IMR-90 (cell line): ENCODE data around the gene TOE1. TPM values are rescaled to one million over a fixed set of nuclear protein-coding genes. Genes with fewer than 3 reads are reported as not detected.
A peak's percentile ranks its signal among the peaks of the same experiment; 100 is the strongest.

ENCODE experiments used
- ATAC-seq: fragments of 200-7000 bp; cut with Tn5 transposase; 2 replicates; pipeline ENCODE4 v1.9.1; 2020; ENCODE audit warnings: low read depth, mild to moderate bottlenecking, moderate library complexity
- BruUV-seq: library from RNA; stranded (reverse); fragments of 400-500 nt; replicated peaks from 2 replicates; lab custom pipeline; 2021; lab: Mats Ljungman, UMichigan
- CTCF ChIA-PET: fragments of 300-600 bp; formaldehyde crosslinking; extraction: SDS; loops from one replicate; lab custom pipeline; 2021; ENCODE audit warnings: antibody characterized with exemption; lab: Yijun Ruan, JAX
- POLR2A ChIA-PET: fragments of 300-600 bp; sonication (Branson Sonifier 250); formaldehyde crosslinking; loops from one replicate; lab custom pipeline; 2022; ENCODE audit warnings: antibody characterized with exemption; ENCODE audit not compliant: unreplicated experiment; lab: Charles Lee
- DNase-seq: peaks from one replicate; pipeline ENCODE4 v3.0.0; 2013
- H2AFZ ChIP-seq: replicated peaks from 2 replicates; pipeline ENCODE3; 2013; ENCODE audit warnings: low read length, mild to moderate bottlenecking; ENCODE audit not compliant: poor library complexity
- H2AK5ac ChIP-seq: 2 replicates; pipeline ENCODE4 v1.6.1; 2013; ENCODE audit warnings: low read depth, low read length, inconsistent platforms
- H2AK9ac ChIP-seq: replicated peaks from 2 replicates; pipeline ENCODE3; 2013; ENCODE audit warnings: mild to moderate bottlenecking, low read depth, low read length, moderate library complexity; ENCODE audit not compliant: poor library complexity
- H2BK120ac ChIP-seq: 2 replicates; pipeline ENCODE4 v1.6.1; 2013; ENCODE audit warnings: low read depth, low read length, inconsistent platforms
- H2BK15ac ChIP-seq: 3 replicates; pipeline ENCODE4 v1.6.1; 2013; ENCODE audit warnings: low read depth, low read length, inconsistent platforms
- H2BK20ac ChIP-seq: 2 replicates; pipeline ENCODE4 v1.6.1; 2013; ENCODE audit warnings: low read depth, mild to moderate bottlenecking, inconsistent platforms, low read length, moderate library complexity
- H2BK5ac ChIP-seq: 2 replicates; pipeline ENCODE4 v1.6.1; 2013; ENCODE audit warnings: mild to moderate bottlenecking, low read depth, low read length, inconsistent platforms; ENCODE audit not compliant: poor library complexity, severe bottlenecking
- H3K14ac ChIP-seq: replicated peaks from 2 replicates; pipeline ENCODE4 v1.6.1; 2013; ENCODE audit warnings: low read depth, low read length, inconsistent platforms
- H3K18ac ChIP-seq: 2 replicates; pipeline ENCODE4 v1.6.1; 2013; ENCODE audit warnings: low read depth, low read length, control low read depth
- H3K23ac ChIP-seq: 2 replicates; pipeline ENCODE4 v1.6.1; 2013; ENCODE audit warnings: low read depth, low read length, inconsistent platforms
- H3K27ac ChIP-seq: 2 replicates; pipeline ENCODE4 v1.5.1; 2013; ENCODE audit warnings: mild to moderate bottlenecking, control low read depth, low read length; ENCODE audit not compliant: insufficient read depth
- H3K27me3 ChIP-seq: 2 replicates; pipeline ENCODE4 v1.6.1; 2013; ENCODE audit warnings: low read length; ENCODE audit not compliant: control insufficient read depth, insufficient read depth
- H3K36me3 ChIP-seq: 2 replicates; pipeline ENCODE4 v1.6.1; 2013; ENCODE audit warnings: low read length, mixed read lengths; ENCODE audit not compliant: control insufficient read depth, insufficient read depth
- H3K4ac ChIP-seq: 2 replicates; pipeline ENCODE4 v1.6.1; 2013; ENCODE audit warnings: low read depth, low read length, inconsistent platforms
- H3K4me1 ChIP-seq: 2 replicates; pipeline ENCODE4 v1.6.1; 2013; ENCODE audit warnings: low read length, mixed read lengths; ENCODE audit not compliant: control insufficient read depth, insufficient read depth
- H3K4me2 ChIP-seq: 2 replicates; pipeline ENCODE4 v1.6.1; 2013; ENCODE audit warnings: low read depth, mild to moderate bottlenecking, control low read depth, low read length, moderate library complexity
- H3K4me3 ChIP-seq: 2 replicates; pipeline ENCODE4 v1.5.1; 2013; ENCODE audit warnings: low read depth, mild to moderate bottlenecking, control low read depth, low read length, moderate library complexity; ENCODE audit not compliant: insufficient read depth
- H3K56ac ChIP-seq: 2 replicates; pipeline ENCODE4 v1.6.1; 2013; ENCODE audit warnings: low read length, inconsistent platforms; ENCODE audit not compliant: insufficient read depth; ENCODE audit errors: extremely low read depth
- H3K79me1 ChIP-seq, 2 experiments: 2 replicates each; pipeline ENCODE4 v1.6.1; 2013; ENCODE audit warnings: low read length in 2 of 2, inconsistent platforms in 1 of 2, low read depth in 1 of 2
- H3K9ac ChIP-seq: 2 replicates; pipeline ENCODE4 v1.6.1; 2013; ENCODE audit warnings: low read depth, low read length, control low read depth
- H3K9me1 ChIP-seq: 2 replicates; pipeline ENCODE4 v1.6.1; 2013; ENCODE audit warnings: low read length, inconsistent platforms; ENCODE audit not compliant: insufficient read depth
- H3K9me3 ChIP-seq: 2 replicates; pipeline ENCODE4 v1.6.1; 2013; ENCODE audit warnings: low read length; ENCODE audit not compliant: control insufficient read depth, insufficient read depth
- H4K20me1 ChIP-seq: 2 replicates; pipeline ENCODE4 v1.6.1; 2013; ENCODE audit warnings: low read length, inconsistent platforms; ENCODE audit not compliant: insufficient read depth
- H4K5ac ChIP-seq: 2 replicates; pipeline ENCODE4 v1.6.1; 2013; ENCODE audit warnings: mild to moderate bottlenecking, low read depth, low read length, control low read depth
- H4K8ac ChIP-seq, 2 experiments: 2 replicates each; pipeline ENCODE4 v1.6.1; 2013; ENCODE audit warnings: low read depth in 2 of 2, low read length in 2 of 2, control low read depth in 1 of 2, inconsistent platforms in 1 of 2
- H4K91ac ChIP-seq: 2 replicates; pipeline ENCODE4 v1.6.1; 2013; ENCODE audit warnings: low read depth, low read length, inconsistent platforms; ENCODE audit not compliant: insufficient read depth
- BHLHE40 ChIP-seq: fragments of 150-350 bp; IDR thresholded peaks from 2 replicates; pipeline ENCODE4 v1.6.1; 2016; ENCODE audit warnings: mild to moderate bottlenecking, low read depth, low read length
- CEBPB ChIP-seq: IDR thresholded peaks from 2 replicates; pipeline ENCODE4 v1.6.1; 2012; ENCODE audit warnings: low read depth, low read length, improper control_type of control experiment
- CHD1 ChIP-seq: IDR thresholded peaks from 2 replicates; pipeline ENCODE4 v1.6.1; 2012; ENCODE audit warnings: low read depth, low read length, improper control_type of control experiment
- CTCF ChIP-seq: conservative IDR thresholded peaks from 2 replicates; pipeline ENCODE4 v1.5.1; 2012; ENCODE audit warnings: mild to moderate bottlenecking, low read depth, low read length, improper control_type of control experiment
- ELK1 ChIP-seq: fragments of 150-350 bp; IDR thresholded peaks from 2 replicates; pipeline ENCODE4 v1.6.1; 2016; ENCODE audit warnings: low read depth, mild to moderate bottlenecking, low read length, moderate library complexity, borderline replicate concordance
- FOS ChIP-seq: fragments of 150-350 bp; IDR thresholded peaks from 2 replicates; pipeline ENCODE4 v1.6.1; 2016; ENCODE audit warnings: low read depth, low read length
- MAFK ChIP-seq: IDR thresholded peaks from 2 replicates; pipeline ENCODE4 v1.6.1; 2012; ENCODE audit warnings: low read depth, low read length, improper control_type of control experiment
- MAZ ChIP-seq: IDR thresholded peaks from 2 replicates; pipeline ENCODE4 v1.6.1; 2012; ENCODE audit warnings: low read depth, mild to moderate bottlenecking, low read length, improper control_type of control experiment, moderate library complexity, borderline replicate concordance
- MXI1 ChIP-seq: IDR thresholded peaks from 2 replicates; pipeline ENCODE4 v1.6.1; 2012; ENCODE audit warnings: low read depth, mild to moderate bottlenecking, low read length, moderate library complexity, borderline replicate concordance
- NFE2L2 ChIP-seq: fragments of 150-350 bp; IDR thresholded peaks from 2 replicates; pipeline ENCODE4 v1.6.1; 2016; ENCODE audit warnings: low read depth, mild to moderate bottlenecking, low read length
- POLR2A ChIP-seq: IDR thresholded peaks from 2 replicates; pipeline ENCODE4 v1.6.1; 2012; ENCODE audit warnings: mild to moderate bottlenecking, low read depth, low read length
- RAD21 ChIP-seq: IDR thresholded peaks from 2 replicates; pipeline ENCODE4 v1.6.1; 2012; ENCODE audit warnings: low read length, improper control_type of control experiment
- RCOR1 ChIP-seq: IDR thresholded peaks from 2 replicates; pipeline ENCODE4 v1.6.1; 2012; ENCODE audit warnings: mild to moderate bottlenecking, low read length, improper control_type of control experiment; ENCODE audit not compliant: insufficient replicate concordance
- RFX5 ChIP-seq: IDR thresholded peaks from 2 replicates; pipeline ENCODE4 v1.8.0; 2012; ENCODE audit warnings: low read depth, mild to moderate bottlenecking, low read length, moderate library complexity
- SMC3 ChIP-seq: fragments of 150-350 bp; IDR thresholded peaks from 2 replicates; pipeline ENCODE4 v1.6.1; 2016; ENCODE audit warnings: low read depth, mild to moderate bottlenecking, antibody characterized with exemption, low read length, moderate library complexity
- USF2 ChIP-seq: fragments of 150-350 bp; IDR thresholded peaks from 2 replicates; pipeline ENCODE4 v1.6.1; 2017; ENCODE audit warnings: mild to moderate bottlenecking, antibody characterized with exemption, low read length, low read depth
- WGBS, 2 experiments: methylation state at CpG; one replicate each; pipeline versions ENCODE4 v1.1.5 to v1.1.7; 2013; ENCODE audit warnings: missing lambda C conversion rate in 2 of 2; ENCODE audit not compliant: insufficient read length in 1 of 2; ENCODE audit errors: extremely low coverage in 2 of 2; 5-methylcytosine and 5-hydroxymethylcytosine counted together
- dilution Hi-C: fragments of 300-500 bp; cut with HindIII; formaldehyde crosslinking; loops from one replicate; pipeline ENCODE4 v1.14.3; 2018; ENCODE audit warnings: low sequenced_read_pairs; ENCODE audit not compliant: unreplicated experiment
- in situ Hi-C: fragments of 300-500 bp; cut with MboI; formaldehyde crosslinking; loops from 3 replicates; pipeline ENCODE4 v1.14.3; 2019; ENCODE audit warnings: low sequenced_read_pairs, inconsistent platforms, mixed read lengths
- intact Hi-C: fragments of 100-400 bp; cut with micrococcal nuclease; formaldehyde crosslinking; loops from 2 replicates; pipeline ENCODE4 v1.10.0; 2022
- polyA plus RNA-seq, 3 experiments: library from polyadenylated mRNA; depleted of rRNA; stranded (reverse); fragments of >200 nt; gene quantifications; 2 replicates each; pipeline ENCODE4 v1.2.3, GENCODE V29; 2012; ENCODE audit warnings: low replicate concordance in 1 of 3
- total RNA-seq: library from RNA; depleted of rRNA; stranded (reverse); fragments of >200 nt; gene quantifications from 2 replicates; pipeline ENCODE4 v1.2.3, GENCODE V29; 2012

The TOE1 gene
- total and polyA plus RNA-seq, 2 of the 4 experiments (the other 2 are of a cell fraction): 15.5 to 18.6 TPM

- no peak overlapping the region for H3K4me2 ChIP-seq
- no peaks in the 10 kb centered on the region for H4K20me1 ChIP-seq
- no peak overlapping the region for H4K5ac ChIP-seq
- peak overlapping the region; percentile 3; the same call in 1 of the 2 replicates for H2AK5ac ChIP-seq
- no peak overlapping the region for H3K18ac ChIP-seq
- ATAC-seq (no peak), DNase-seq (no peak)
- H3K56ac ChIP-seq: no peak overlapping the region
- H3K14ac ChIP-seq: no peak overlapping the region
- CTCF ChIA-PET: no interaction called here
- H4K91ac ChIP-seq: no peak overlapping the region
- no peak overlapping the region for H2BK120ac ChIP-seq
- no peak overlapping the region for H2BK20ac ChIP-seq
- peaks cover 5 to 21% of the 10 kb centered on the region in 2 experiments; a peak in 3 of 4 replicates for H3K79me1 ChIP-seq
- H3K4me3 ChIP-seq: no peak overlapping the region
- H3K23ac ChIP-seq: no peak overlapping the region
- BruUV-seq: no TSS peak
- no peak overlapping the region for H2BK5ac ChIP-seq
- H4K8ac ChIP-seq: no peak overlapping the region
- H3K4ac ChIP-seq: no peak overlapping the region
- H3K9me1 ChIP-seq: peaks cover 15% of the 10 kb centered on the region
- H3K9ac ChIP-seq: no peak overlapping the region
- dilution Hi-C loops: no loop called here
- WGBS, 2 experiments: 100% methylated on average over 1 of the region's 2 CpGs; no CpG with 5 or more reads in 1 of the 2 experiments
- H3K9me3 ChIP-seq: no peaks in the 10 kb centered on the region
- in situ Hi-C loops: loop anchor here (5.0 kb wide), 1 partner anchor 146 kb away; the partner anchor contains the start of gene TESK2
- H3K36me3 ChIP-seq: peaks cover 32% of the 10 kb centered on the region
- POLR2A ChIA-PET: no interaction called here
- H3K27ac ChIP-seq: no peak overlapping the region
- no peak overlapping the region for H2AFZ ChIP-seq
- no peak overlapping the region for H2AK9ac ChIP-seq
- H3K4me1 ChIP-seq: peaks cover 14% of the 10 kb centered on the region
- TF ChIP-seq RCOR1: no peak
- TF ChIP-seq MAFK: no peak
- no peak for TF ChIP-seq CTCF
- no peak for TF ChIP-seq NFE2L2
- TF ChIP-seq RFX5: no peak
- no peak for TF ChIP-seq CEBPB
- no peak for TF ChIP-seq BHLHE40
- no peak for TF ChIP-seq MAZ
- no peak for TF ChIP-seq MXI1
- TF ChIP-seq POLR2A: no peak
- no peak for TF ChIP-seq RAD21
- no peak for TF ChIP-seq SMC3
- TF ChIP-seq FOS: no peak
- TF ChIP-seq ELK1: no peak
- no peak for TF ChIP-seq CHD1
- TF ChIP-seq USF2: no peak
- H2BK15ac ChIP-seq: no peak overlapping the region
- H3K27me3 ChIP-seq: no peaks in the 10 kb centered on the region
- intact Hi-C loops: no loop called here
Measured at GRCh38 chr1:45346473-45346872, 6.5 kb downstream of the TOE1 start.
